Ovary (tissue), 9 donors: ENCODE measurements around the gene CAPN8. TPM values are rescaled to one million over a fixed set of nuclear protein-coding genes. Genes with fewer than 3 reads are reported as not detected.

Source experiments
- DNase-seq, 5 donors: peaks; one replicate each; pipeline ENCODE4 v3.0.0-alpha.2; 2019 to 2020
- H3K27ac ChIP-seq, 2 donors: fragments of 200-600 bp; one replicate each; pipeline versions ENCODE4 v1.5.1 to v1.8.0; 2019 to 2022
- H3K27me3 ChIP-seq: fragments of 200-600 bp; one replicate; pipeline ENCODE4 v1.8.0; 2022
- H3K36me3 ChIP-seq: fragments of 200-600 bp; sonication (generic); one replicate; pipeline ENCODE4 v1.5.1; 2019
- H3K4me1 ChIP-seq: one replicate; pipeline ENCODE4 v1.8.1; 2013; ENCODE audit warnings: mild to moderate bottlenecking, moderate library complexity; ENCODE audit not compliant: insufficient read depth
- H3K4me3 ChIP-seq: fragments of 200-600 bp; sonication (generic); one replicate; pipeline ENCODE4 v1.5.1; 2017
- H3K9me3 ChIP-seq, 2 donors: fragments of 200-600 bp in 1 of 2; sonication (generic) in 1 of 2; one replicate each; pipeline versions ENCODE4 v1.5.1 to v1.8.1; 2013 to 2019; ENCODE audit warnings: mild to moderate bottlenecking in 1 of 2, moderate library complexity in 1 of 2
- CTCF ChIP-seq, 3 donors: fragments of 450-650 bp in 2 of 3; fragments of 200-600 bp in 1 of 3; IDR thresholded peaks; one replicate each; pipeline versions ENCODE4 v1.5.1 to v1.8.0; 2016 to 2022; ENCODE audit warnings: antibody characterized with exemption in 3 of 3, mild to moderate bottlenecking in 1 of 3
- EP300 ChIP-seq: sonication (generic); formaldehyde crosslinking; IDR thresholded peaks from one replicate; pipeline ENCODE4 v1.6.1; 2017; ENCODE audit warnings: antibody characterized with exemption
- POLR2A ChIP-seq: fragments of 450-650 bp; IDR thresholded peaks from one replicate; pipeline ENCODE4 v1.6.1; 2017; ENCODE audit warnings: antibody characterized with exemption, mild to moderate bottlenecking, moderate library complexity
- WGBS, 3 donors: extraction: QIAGEN DNeasy Blood & Tissue Kit in 1 of 3; methylation state at CpG; one replicate each; pipeline versions ENCODE4 v1.1.5 to v1.1.7; 2013 to 2017; 5-methylcytosine and 5-hydroxymethylcytosine counted together
- intact Hi-C, 4 donors: fragments of 100-400 bp; cut with DNase I; formaldehyde crosslinking; loops; one replicate each; pipeline versions ENCODE4 v1.11.0 to v1.15.1; 2022 to 2023
- polyA plus RNA-seq, 2 donors: library from polyadenylated mRNA; stranded (reverse); fragments of 200-250 nt in 1 of 2; fragments of 350-450 nt in 1 of 2; fragmentation: Illumina TruSeq in 1 of 2; extraction: RNeasy Lipid Tissue Mini Kit (QIAGEN cat#74804) in 1 of 2; gene quantifications; one replicate each; pipeline ENCODE4 v1.2.3, GENCODE V29; 2013 to 2014
- total RNA-seq, 7 donors: library from RNA; depleted of rRNA in 2 of 7; stranded (reverse); fragments of >200 nt in 2 of 7; fragmentation: NEBNext Ultra II Directional in 3 of 7; extraction: Animal tissue kit (Norgen Biotek cat#: 25700) in 3 of 7; gene quantifications; one replicate each; pipeline versions ENCODE4 v1.1.0 to v1.2.4, GENCODE V29; 2016 to 2023
- donor health status: DM: no; HTN: no; CAD: no; lungs with moderate emphysema.
- donor health status: DM: no; HTN: no; CAD: no.
- donor health status: Bipolar disorder and iron deficiency.
- donor health status: DM: yes; HTN: yes; CAD: no.
- donor health status: DM: no; HTN: no; CAD: no.
- donor health status: DM: yes; HTN: yes; CAD: no.

CAPN8 gene
- total and polyA plus RNA-seq, 9 donors: 0.10 to 4.4 (median 0.88) TPM; not detected in 2

- H3K27ac ChIP-seq: no peak overlapping the region
- intact Hi-C loops: no loop called here
- no peaks in the 10 kb centered on the region for H3K9me3 ChIP-seq
- WGBS, 3 donors: 64 to 76% (median 75%) methylated on average over 4 of the region's 4 CpGs
- H3K4me1 ChIP-seq: no peaks in the 10 kb centered on the region
- no peak overlapping the region for H3K4me3 ChIP-seq
- no peaks in the 10 kb centered on the region for H3K27me3 ChIP-seq
- no peaks in the 10 kb centered on the region for H3K36me3 ChIP-seq
- DNase-seq: no peak
- TF ChIP-seq EP300 (no peak), POLR2A (no peak), CTCF (IDR thresholded peaks at IDR 0.05) (no peak)
These were observed 48.0 kb downstream of the CAPN8 start for GRCh38 chr1:223617323-223618070.

DNA sequence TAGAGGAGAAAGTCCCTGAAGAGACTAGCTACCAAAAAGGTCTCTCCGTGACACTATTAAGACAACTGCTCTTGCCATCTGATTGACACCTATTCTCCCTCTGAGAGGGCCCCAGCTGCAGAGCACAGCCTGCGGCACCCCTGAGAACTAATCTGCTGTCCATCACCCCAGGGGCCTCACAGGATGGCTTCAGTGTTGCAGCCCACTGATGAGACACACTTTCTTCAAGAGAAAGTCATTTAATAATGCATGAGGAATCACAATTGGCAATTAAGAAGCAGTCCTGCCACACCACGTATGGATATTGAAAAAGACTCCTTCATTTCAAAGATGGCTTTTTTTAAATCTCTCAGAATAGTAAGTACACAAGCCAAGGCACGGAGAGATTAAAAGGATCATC is 48.9 kb downstream of the CAPN8 start:
- intact Hi-C loops: no loop called here

GRCh38 chr1:223611936-223612335 is 53.6 kb downstream of the CAPN8 start:
- DNase-seq: no peak
- H3K9me3 ChIP-seq: no peaks in the 10 kb centered on the region
- H3K27ac ChIP-seq: no peak overlapping the region
- intact Hi-C loops: no loop called here
- WGBS, 3 donors: 0 to 35% (median 18%) methylated on average over 1 of the region's 1 CpG
- TF ChIP-seq CTCF (IDR thresholded peaks at IDR 0.05): no peak
- TF ChIP-seq EP300: no peak
- TF ChIP-seq POLR2A: no peak
- H3K27me3 ChIP-seq: no peaks in the 10 kb centered on the region
- H3K4me3 ChIP-seq: no peak overlapping the region
- H3K36me3 ChIP-seq: no peaks in the 10 kb centered on the region
- H3K4me1 ChIP-seq: no peaks in the 10 kb centered on the region

More for the DNA sequence above, 48.9 kb downstream of the CAPN8 start:
- 91 to 92% (median 92%) methylated on average over 4 of the region's 4 CpGs for WGBS, 3 donors
- Histone ChIP-seq H3K4me1 (no peaks in the 10 kb centered on the region), H3K27me3 (no peaks in the 10 kb centered on the region), H3K36me3 (no peaks in the 10 kb centered on the region), H3K9me3 (no peaks in the 10 kb centered on the region), H3K4me3 (no peak overlapping the region), H3K27ac (no peak overlapping the region)
- no peak for DNase-seq
- TF ChIP-seq EP300: no peak
- TF ChIP-seq POLR2A: no peak
- no peak for TF ChIP-seq CTCF (IDR thresholded peaks at IDR 0.05)

DNA sequence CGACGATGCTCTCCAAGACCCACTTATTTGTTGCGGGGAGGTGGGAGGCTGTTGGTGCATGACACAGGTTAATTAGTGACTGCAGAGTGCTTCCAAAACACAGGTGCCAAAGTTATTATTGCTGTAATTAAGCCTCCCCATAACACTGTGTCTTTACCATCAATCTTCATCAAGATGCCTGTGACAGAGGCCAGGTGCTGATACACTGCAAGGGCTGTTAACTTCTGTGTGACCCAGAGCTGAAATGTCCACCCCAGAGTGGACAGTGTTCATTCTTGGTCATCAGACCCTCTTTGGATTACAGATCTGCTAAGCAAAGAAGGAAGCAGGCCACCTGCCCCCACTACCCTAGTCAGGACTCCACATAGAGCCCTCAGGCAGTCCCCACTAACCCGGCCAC is 55.5 kb downstream of the CAPN8 start:
- no peak overlapping the region for H3K4me3 ChIP-seq
- WGBS, 3 donors: 97 to 99% (median 98%) methylated on average over 4 of the region's 4 CpGs
- no peaks in the 10 kb centered on the region for H3K36me3 ChIP-seq
- no peak for DNase-seq
- intact Hi-C loops: no loop called here
- H3K27ac ChIP-seq: no peak overlapping the region
- no peak for TF ChIP-seq CTCF (IDR thresholded peaks at IDR 0.05)
- TF ChIP-seq POLR2A: no peak
- TF ChIP-seq EP300: no peak
- H3K27me3 ChIP-seq: no peaks in the 10 kb centered on the region
- no peaks in the 10 kb centered on the region for H3K9me3 ChIP-seq
- H3K4me1 ChIP-seq: no peaks in the 10 kb centered on the region
